ENCODE measurements around the gene CRMP1.

DNA sequence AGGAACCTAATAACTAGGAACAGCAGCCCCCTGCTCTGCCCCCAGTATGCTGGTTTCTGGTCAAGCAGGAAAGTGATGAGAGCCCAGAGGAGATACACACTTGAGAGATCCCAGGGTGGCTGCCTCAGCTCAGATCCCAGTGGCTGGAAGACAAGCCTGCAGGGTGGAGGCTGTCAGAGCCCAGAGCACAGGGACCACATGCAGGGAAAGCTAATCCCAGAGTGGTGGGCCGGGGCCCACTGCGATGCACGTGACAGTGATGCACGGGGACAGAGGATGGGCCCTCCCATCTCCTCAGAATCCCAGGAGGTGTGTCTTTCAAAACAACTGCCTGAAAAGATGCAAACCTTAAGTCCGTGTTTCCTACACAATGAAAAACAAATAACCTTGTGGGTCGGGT lies 29.1 kb upstream of the CRMP1 start:
- TF ChIP-seq, protein P1, sequence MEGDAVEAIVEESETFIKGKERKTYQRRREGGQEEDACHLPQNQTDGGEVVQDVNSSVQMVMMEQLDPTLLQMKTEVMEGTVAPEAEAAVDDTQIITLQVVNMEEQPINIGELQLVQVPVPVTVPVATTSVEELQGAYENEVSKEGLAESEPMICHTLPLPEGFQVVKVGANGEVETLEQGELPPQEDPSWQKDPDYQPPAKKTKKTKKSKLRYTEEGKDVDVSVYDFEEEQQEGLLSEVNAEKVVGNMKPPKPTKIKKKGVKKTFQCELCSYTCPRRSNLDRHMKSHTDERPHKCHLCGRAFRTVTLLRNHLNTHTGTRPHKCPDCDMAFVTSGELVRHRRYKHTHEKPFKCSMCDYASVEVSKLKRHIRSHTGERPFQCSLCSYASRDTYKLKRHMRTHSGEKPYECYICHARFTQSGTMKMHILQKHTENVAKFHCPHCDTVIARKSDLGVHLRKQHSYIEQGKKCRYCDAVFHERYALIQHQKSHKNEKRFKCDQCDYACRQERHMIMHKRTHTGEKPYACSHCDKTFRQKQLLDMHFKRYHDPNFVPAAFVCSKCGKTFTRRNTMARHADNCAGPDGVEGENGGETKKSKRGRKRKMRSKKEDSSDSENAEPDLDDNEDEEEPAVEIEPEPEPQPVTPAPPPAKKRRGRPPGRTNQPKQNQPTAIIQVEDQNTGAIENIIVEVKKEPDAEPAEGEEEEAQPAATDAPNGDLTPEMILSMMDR (conservative IDR thresholded peaks at IDR 0.05; ENCODE audit: low read depth, low read length) = no peak
- TF ChIP-seq CHD1 (IDR thresholded peaks at IDR 0.05; ENCODE audit: low read depth, low read length) = no peak
